Measurements from ENCODE around the gene PPL.

- TF ChIP-seq SIX5 (IDR thresholded peaks at IDR 0.05; ENCODE audit: low read depth, low read length) (no peak), JUN (IDR thresholded peaks at IDR 0.05; ENCODE audit: low read depth, low read length) (no peak), EZH2 (IDR thresholded peaks at IDR 0.05; ENCODE audit: low read depth, low read length, severe bottlenecking) (no peak), POLR2A (IDR thresholded peaks at IDR 0.05; ENCODE audit: control extremely low read depth in 1 of 2, low read depth in 2 of 2, low read length in 2 of 2) (no peak), YY1 (IDR thresholded peaks at IDR 0.05; ENCODE audit: low read depth, low read length) (no peak), POLR2AphosphoS5 (IDR thresholded peaks at IDR 0.05; ENCODE audit: low read depth, low read length) (no peak), CTCF (IDR thresholded peaks at IDR 0.05; ENCODE audit: control extremely low read depth in 1 of 3, insufficient read depth in 1 of 3, low read depth in 1 of 3, low read length in 3 of 3) (no peak), RNF2 (IDR thresholded peaks at IDR 0.05; ENCODE audit: borderline replicate concordance, low read depth, low read length, missing control alignments, poor library complexity, severe bottlenecking) (no peak), NRF1 (IDR thresholded peaks at IDR 0.05; ENCODE audit: low read depth, low read length) (no peak), KDM1A (IDR thresholded peaks at IDR 0.05; ENCODE audit: borderline replicate concordance, low read length) (no peak), JUND (IDR thresholded peaks at IDR 0.05; ENCODE audit: low read length) (no peak)
Measured at GRCh38 chr16:4936991-4937781, at the start of gene PPL.

All from H1 (cell line).